ENCODE results near the gene ZNF74.
A peak's percentile ranks its signal among the peaks of the same experiment; 100 is the strongest.

The ZNF74 gene

GRCh38 chr22:20453222-20453621 lies 59.3 kb downstream of the ZNF74 start:
- Histone ChIP-seq H4K20me1 (ENCODE audit: insufficient read depth, low read length) (no peaks in the 10 kb centered on the region), H3K27ac (ENCODE audit: low read length) (no peak overlapping the region), H3K27me3 (ENCODE audit: insufficient read depth, low read length, poor library complexity) (no peaks in the 10 kb centered on the region), H3K4me2 (ENCODE audit: insufficient read depth, low read length) (no peak overlapping the region), H3K9me3 (ENCODE audit: insufficient read depth, low read length, severe bottlenecking) (no peaks in the 10 kb centered on the region), H2AFZ (ENCODE audit: low read depth, low read length) (no peak overlapping the region), H3K79me2 (ENCODE audit: insufficient read depth, low read length) (no peaks in the 10 kb centered on the region), H3K9ac (ENCODE audit: low read depth, low read length) (no peak overlapping the region), H3K36me3 (ENCODE audit: insufficient read depth, low read length) (peaks cover 26% of the 10 kb centered on the region), H3K4me3 (ENCODE audit: low read depth in 1 of 2, low read length in 2 of 2) (no peak overlapping the region), H3K4me1 (ENCODE audit: insufficient read depth, low read length) (peaks cover 7% of the 10 kb centered on the region; the same call in 1 of the 2 replicates)
- TF ChIP-seq CTCF (IDR thresholded peaks at IDR 0.05; ENCODE audit: borderline replicate concordance, extremely low read depth, low read length, poor library complexity, severe bottlenecking) = no peak
- TF ChIP-seq EZH2 (IDR thresholded peaks at IDR 0.05; ENCODE audit: borderline replicate concordance, low read depth, low read length, severe bottlenecking) = no peak
- DNase-seq (no peak), ATAC-seq (ENCODE audit: insufficient read depth, low read depth) (no peak)

DNA sequence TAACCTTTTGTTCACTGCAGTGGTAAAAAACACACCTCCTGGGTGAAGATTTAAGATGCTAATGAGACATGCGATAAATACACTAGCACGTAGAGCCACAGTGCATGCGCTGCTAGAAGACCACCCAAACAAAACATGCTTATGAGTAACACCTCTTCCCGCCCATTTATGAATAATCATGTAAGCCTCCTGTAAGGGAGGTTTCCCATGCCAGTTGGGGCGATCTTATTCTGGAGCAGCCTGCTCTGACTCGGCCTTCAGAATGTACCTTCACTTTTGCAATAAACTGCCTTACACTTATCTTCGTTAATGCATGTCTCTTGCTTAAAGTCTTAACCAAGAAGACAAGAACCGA lies 61.7 kb downstream of the ZNF74 start:
- ATAC-seq (ENCODE audit: insufficient read depth, low read depth) = no peak
- no peak for DNase-seq
- Histone ChIP-seq H3K4me2 (ENCODE audit: insufficient read depth, low read length) (no peak overlapping the region), H3K27me3 (ENCODE audit: insufficient read depth, low read length, poor library complexity) (no peaks in the 10 kb centered on the region), H3K4me3 (ENCODE audit: low read depth in 1 of 2, low read length in 2 of 2) (no peak overlapping the region), H3K36me3 (ENCODE audit: insufficient read depth, low read length) (peaks cover 41% of the 10 kb centered on the region), H3K9me3 (ENCODE audit: insufficient read depth, low read length, severe bottlenecking) (no peaks in the 10 kb centered on the region), H3K4me1 (ENCODE audit: insufficient read depth, low read length) (peaks cover 7% of the 10 kb centered on the region; the same call in 1 of the 2 replicates), H2AFZ (ENCODE audit: low read depth, low read length) (no peak overlapping the region), H3K27ac (ENCODE audit: low read length) (no peak overlapping the region), H3K9ac (ENCODE audit: low read depth, low read length) (no peak overlapping the region), H4K20me1 (ENCODE audit: insufficient read depth, low read length) (no peaks in the 10 kb centered on the region), H3K79me2 (ENCODE audit: insufficient read depth, low read length) (no peaks in the 10 kb centered on the region)
- TF ChIP-seq CTCF (IDR thresholded peaks at IDR 0.05; ENCODE audit: borderline replicate concordance, extremely low read depth, low read length, poor library complexity, severe bottlenecking) = no peak

DNA sequence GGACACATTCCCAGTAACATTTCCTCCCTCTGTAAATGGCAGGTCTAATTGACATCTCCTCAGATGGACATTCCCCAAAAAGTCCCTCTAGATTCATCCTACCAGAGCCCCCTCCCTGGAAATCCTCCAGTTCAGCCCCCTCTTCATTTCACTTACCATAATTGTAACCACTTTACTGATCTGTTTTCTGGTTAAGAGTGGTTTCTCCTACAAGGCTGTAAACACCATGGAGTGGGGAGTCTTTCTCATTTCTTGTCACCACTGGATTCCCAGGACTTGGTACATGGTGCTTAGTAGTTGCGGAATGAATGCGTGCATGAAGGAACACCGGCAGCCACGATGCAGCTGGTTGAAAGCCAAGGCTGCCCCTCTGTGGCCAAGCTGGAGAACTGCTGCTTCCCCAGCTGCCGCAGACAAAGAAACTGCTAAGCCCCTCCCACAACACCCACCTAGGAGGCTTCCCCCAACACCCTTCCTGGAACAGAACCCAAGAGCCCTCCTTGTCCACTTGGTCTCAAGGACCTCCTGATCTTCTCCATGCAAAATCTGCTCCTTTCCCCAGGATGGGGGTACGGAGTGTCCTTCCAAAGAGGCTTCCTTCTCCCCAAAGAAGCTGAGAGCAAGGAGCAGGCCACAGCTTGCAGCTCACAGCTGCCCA lies 62.2 kb downstream of the ZNF74 start:
- H2AFZ ChIP-seq (ENCODE audit: low read depth, low read length) = peak overlapping the region; percentile 80

More for the DNA sequence above, 62.2 kb downstream of the ZNF74 start:
- Histone ChIP-seq H3K4me2 (ENCODE audit: insufficient read depth, low read length) (no peak overlapping the region), H3K9me3 (ENCODE audit: insufficient read depth, low read length, severe bottlenecking) (no peaks in the 10 kb centered on the region), H3K36me3 (ENCODE audit: insufficient read depth, low read length) (peaks cover 40% of the 10 kb centered on the region), H3K9ac (ENCODE audit: low read depth, low read length) (0 out of 2 replicates have a peak overlapping the region, but pooled peaks have one; percentile 1), H3K4me3 (ENCODE audit: low read depth in 1 of 2, low read length in 2 of 2) (no peak overlapping the region), H3K27ac (ENCODE audit: low read length) (peak overlapping the region; percentile 59), H3K79me2 (ENCODE audit: insufficient read depth, low read length) (no peaks in the 10 kb centered on the region), H3K27me3 (ENCODE audit: insufficient read depth, low read length, poor library complexity) (no peaks in the 10 kb centered on the region), H3K4me1 (ENCODE audit: insufficient read depth, low read length) (peaks cover 7% of the 10 kb centered on the region; the same call in 1 of the 2 replicates), H4K20me1 (ENCODE audit: insufficient read depth, low read length) (no peaks in the 10 kb centered on the region)
- DNase-seq (peak; percentile 84), ATAC-seq (ENCODE audit: insufficient read depth, low read depth) (peak; percentile 97)
- peak; percentile 98 for TF ChIP-seq CTCF (IDR thresholded peaks at IDR 0.05; ENCODE audit: borderline replicate concordance, extremely low read depth, low read length, poor library complexity, severe bottlenecking)
- TF ChIP-seq EZH2 (IDR thresholded peaks at IDR 0.05; ENCODE audit: borderline replicate concordance, low read depth, low read length, severe bottlenecking) = no peak

All from DND-41 (cell line).